HG02970 (cell line): ENCODE results near the gene GNAT3.

Source experiments
- ATAC-seq: cut with Tn5 transposase; IDR thresholded peaks from one replicate; pipeline ENCODE4 v1.9.1; 2021; ENCODE audit warnings: mild to moderate bottlenecking, moderate library complexity, moderate number of reproducible peaks; ENCODE audit not compliant: unreplicated experiment, low FRiP score

The GNAT3 gene

GRCh38 chr7:80505900-80506500 lies 5.9 kb downstream of the GNAT3 start:
- ATAC-seq = no peak

- no peak for ATAC-seq
Observed at GRCh38 chr7:80500325-80500724, 11.5 kb downstream of the GNAT3 start.

GRCh38 chr7:80499350-80499953 lies 12.4 kb downstream of the GNAT3 start:
- no peak for ATAC-seq

GRCh38 chr7:80498481-80499349 lies 13.1 kb downstream of the GNAT3 start:
- no peak for ATAC-seq

- ATAC-seq = no peak
Observed at GRCh38 chr7:80496586-80496985, 15.3 kb downstream of the GNAT3 start.

- ATAC-seq = no peak
Observed at GRCh38 chr7:80493121-80493849, 18.6 kb downstream of the GNAT3 start.

GRCh38 chr7:80491462-80491861 lies 20.4 kb downstream of the GNAT3 start:
- ATAC-seq = no peak

GRCh38 chr7:80488851-80489370 lies 23.0 kb downstream of the GNAT3 start:
- no peak for ATAC-seq

- no peak for ATAC-seq
Observed at GRCh38 chr7:80488406-80488805, 23.5 kb downstream of the GNAT3 start.

GRCh38 chr7:80485721-80486120 lies 26.1 kb downstream of the GNAT3 start:
- ATAC-seq = no peak

- no peak for ATAC-seq
Observed at GRCh38 chr7:80482950-80483349, 28.9 kb downstream of the GNAT3 start.

GRCh38 chr7:80481196-80481884 lies 30.5 kb downstream of the GNAT3 start:
- no peak for ATAC-seq

GRCh38 chr7:80480566-80480965 lies 31.3 kb downstream of the GNAT3 start:
- ATAC-seq = no peak

- no peak for ATAC-seq
Observed at GRCh38 chr7:80478683-80479082, 33.2 kb downstream of the GNAT3 start.

- ATAC-seq = no peak
Observed at GRCh38 chr7:80476035-80476434, 35.8 kb downstream of the GNAT3 start.

- no peak for ATAC-seq
Observed at GRCh38 chr7:80475383-80475782, 36.5 kb downstream of the GNAT3 start.

GRCh38 chr7:80473751-80474150 lies 38.1 kb downstream of the GNAT3 start:
- ATAC-seq = no peak

GRCh38 chr7:80472491-80473200 lies 39.2 kb downstream of the GNAT3 start:
- ATAC-seq = no peak

GRCh38 chr7:80468931-80469714 lies 42.7 kb downstream of the GNAT3 start:
- ATAC-seq = no peak
